Measurements from ENCODE around the gene PTOV1. TPM values are rescaled to one million over a fixed set of nuclear protein-coding genes. Genes with fewer than 3 reads are reported as not detected.

Gene PTOV1
- total and polyA plus RNA-seq, 2 of the 4 experiments (the other 2 are of a cell fraction) = 34.4 to 107 TPM

DNA sequence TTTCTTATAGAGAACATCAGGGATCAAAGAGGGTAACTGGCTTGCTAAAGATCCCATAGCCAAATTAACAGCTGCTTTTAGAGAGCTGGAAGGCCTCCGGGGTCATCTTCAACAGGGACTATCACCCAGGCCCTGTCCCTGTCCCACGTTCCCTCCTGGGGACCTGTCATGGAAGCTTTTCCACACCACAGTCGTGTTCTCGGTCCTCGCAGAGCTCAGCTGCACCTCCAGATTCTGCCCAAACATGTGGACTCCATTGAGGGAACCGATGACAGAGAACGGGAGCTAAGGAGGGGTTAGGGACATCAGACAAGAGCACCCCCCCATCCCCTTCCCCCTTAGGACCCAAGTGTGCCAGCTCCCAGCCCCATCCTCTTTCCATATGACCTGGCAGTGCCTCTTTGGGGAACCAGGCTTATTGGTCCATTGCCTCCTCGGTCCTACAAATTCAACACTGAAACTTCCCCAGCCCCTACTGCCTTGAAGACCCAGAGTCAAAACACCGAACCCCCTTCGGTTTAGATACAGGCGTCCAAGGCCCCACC is 38.4 kb upstream of the PTOV1 start:
- Histone ChIP-seq H3K27ac (ENCODE audit: insufficient read depth, low read length) (peak overlapping the region; percentile 57; the same call in 1 of the 2 replicates), H2BK15ac (ENCODE audit: low read depth, low read length) (peak overlapping the region; percentile 43; the same call in 1 of the 3 replicates), H4K20me1 (ENCODE audit: insufficient read depth, low read length) (no peaks in the 10 kb centered on the region), H3K4me3 (ENCODE audit: insufficient read depth, low read depth, low read length) (peak overlapping the region; percentile 64), H2BK20ac (ENCODE audit: low read depth, low read length) (no peak overlapping the region), H2BK120ac (ENCODE audit: low read depth, low read length) (no peak overlapping the region), H4K8ac (ENCODE audit: low read depth in 2 of 2, low read length in 2 of 2) (peak overlapping the region; percentile 56 to 99), H3K23ac (ENCODE audit: low read depth, low read length) (peak overlapping the region; percentile 25; the same call in 1 of the 2 replicates), H3K9me3 (ENCODE audit: control insufficient read depth, insufficient read depth, low read length) (no peaks in the 10 kb centered on the region), H2AK5ac (ENCODE audit: low read depth, low read length) (peak overlapping the region; percentile 87), H2AFZ (replicated peaks; ENCODE audit: low read length, poor library complexity) (peak overlapping the region; percentile 98), H3K18ac (ENCODE audit: low read depth, low read length) (no peak overlapping the region), H3K4me1 (ENCODE audit: control insufficient read depth, insufficient read depth, low read length) (peaks cover 5% of the 10 kb centered on the region), H2BK5ac (ENCODE audit: low read depth, low read length, poor library complexity, severe bottlenecking) (peak overlapping the region; percentile 26), H3K4me2 (ENCODE audit: low read depth, low read length) (peak overlapping the region; percentile 46), H3K27me3 (ENCODE audit: control insufficient read depth, insufficient read depth, low read length) (no peaks in the 10 kb centered on the region), H3K36me3 (ENCODE audit: control insufficient read depth, insufficient read depth, low read length) (peaks cover 2% of the 10 kb centered on the region; the same call in 1 of the 2 replicates), H3K14ac (replicated peaks; ENCODE audit: low read depth, low read length) (peak overlapping the region; percentile 76), H3K9ac (ENCODE audit: low read depth, low read length) (peak overlapping the region; percentile 55), H4K5ac (ENCODE audit: low read depth, low read length) (peak overlapping the region; percentile 50), H4K91ac (ENCODE audit: insufficient read depth, low read depth, low read length) (0 out of 2 replicates have a peak overlapping the region, but pooled peaks have one; percentile 59), H3K79me1 (ENCODE audit: low read depth in 1 of 2, low read length in 2 of 2) (peaks cover 5 to 21% of the 10 kb centered on the region in 2 experiments; a peak in 2 of 4 replicates), H3K56ac (ENCODE audit: extremely low read depth, insufficient read depth, low read length) (0 out of 2 replicates have a peak overlapping the region, but pooled peaks have one; percentile 56), H3K9me1 (ENCODE audit: insufficient read depth, low read length) (peaks cover 17% of the 10 kb centered on the region), H3K4ac (ENCODE audit: low read depth, low read length) (peak overlapping the region; percentile 82), H2AK9ac (replicated peaks; ENCODE audit: low read depth, low read length, poor library complexity) (peak overlapping the region; percentile 78)
- in situ Hi-C loops (cut with MboI; ENCODE audit: low sequenced_read_pairs) (no loop called here), dilution Hi-C loops (cut with HindIII; ENCODE audit: low sequenced_read_pairs, unreplicated experiment) (no loop called here), intact Hi-C loops (cut with micrococcal nuclease) (loop anchor here (10.0 kb wide), 1 partner anchor 98 kb away; no protein-coding TSS in a partner anchor)
- no peak for ATAC-seq (ENCODE audit: low read depth)
- TF ChIP-seq RAD21 (IDR thresholded peaks at IDR 0.05; ENCODE audit: low read length) = no peak
- no peak for TF ChIP-seq SMC3 (IDR thresholded peaks at IDR 0.05; ENCODE audit: low read depth, low read length)
- no peak for TF ChIP-seq POLR2A (IDR thresholded peaks at IDR 0.05; ENCODE audit: low read depth, low read length)
- TF ChIP-seq CTCF (conservative IDR thresholded peaks at IDR 0.05; ENCODE audit: low read depth, low read length) = no peak
- no peak for TF ChIP-seq BHLHE40 (IDR thresholded peaks at IDR 0.05; ENCODE audit: low read depth, low read length)
- no peak for TF ChIP-seq FOS (IDR thresholded peaks at IDR 0.05; ENCODE audit: low read depth, low read length)
- no peak for TF ChIP-seq NFE2L2 (IDR thresholded peaks at IDR 0.05; ENCODE audit: low read depth, low read length)
- TF ChIP-seq RFX5 (IDR thresholded peaks at IDR 0.05; ENCODE audit: low read depth, low read length) = no peak
- TF ChIP-seq CEBPB (IDR thresholded peaks at IDR 0.05; ENCODE audit: low read depth, low read length) = no peak
- 35% methylated on average over 4 of the region's 11 CpGs; no CpG with 5 or more reads in 1 of the 2 experiments for WGBS, 2 experiments (ENCODE audit: extremely low coverage in 2 of 2, insufficient read length in 1 of 2)
- BruUV-seq (replicated peaks) = TSS peak; percentile 51
- CTCF ChIA-PET = no interaction called here
- no peak for DNase-seq
- POLR2A ChIA-PET (ENCODE audit: unreplicated experiment) = no interaction called here
